Parathyroid adenoma (tissue), 2 donors: Measurements from ENCODE around the gene TENM4.

ENCODE experiments used
- H2AFZ ChIP-seq: fragments of 300-600 bp; sonication (generic); one replicate; pipeline ENCODE4 v1.7.0; 2017; ENCODE audit warnings: antibody characterized with exemption, mild to moderate bottlenecking
- H3K27ac ChIP-seq: fragments of 300-600 bp; sonication (generic); one replicate; pipeline ENCODE4 v1.7.0; 2017
- H3K27me3 ChIP-seq: fragments of 300-600 bp; sonication (generic); one replicate; pipeline ENCODE4 v1.7.0; 2017; ENCODE audit warnings: low read length; ENCODE audit not compliant: control insufficient read depth, insufficient read depth
- H3K36me3 ChIP-seq: fragments of 300-600 bp; sonication (generic); one replicate; pipeline ENCODE4 v1.7.0; 2017; ENCODE audit warnings: low read length; ENCODE audit not compliant: control insufficient read depth, insufficient read depth
- H3K4me1 ChIP-seq: fragments of 300-600 bp; sonication (generic); one replicate; pipeline ENCODE4 v1.7.0; 2017; ENCODE audit warnings: control low read depth
- H3K4me2 ChIP-seq: fragments of 300-600 bp; sonication (generic); one replicate; pipeline ENCODE4 v1.7.0; 2017; ENCODE audit warnings: low read length
- H3K4me3 ChIP-seq: fragments of 300-600 bp; sonication (generic); one replicate; pipeline ENCODE4 v1.7.0; 2017; ENCODE audit warnings: low read depth, low read length
- H3K79me2 ChIP-seq: fragments of 300-600 bp; sonication (generic); one replicate; pipeline ENCODE4 v1.7.0; 2017; ENCODE audit warnings: control low read depth
- H3K9ac ChIP-seq: fragments of 300-600 bp; sonication (generic); one replicate; pipeline ENCODE4 v1.7.0; 2017; ENCODE audit warnings: mild to moderate bottlenecking
- H3K9me3 ChIP-seq: fragments of 300-600 bp; sonication (generic); one replicate; pipeline ENCODE4 v1.7.0; 2017; ENCODE audit warnings: low read length; ENCODE audit not compliant: control insufficient read depth
- CTCF ChIP-seq: fragments of 300-600 bp; sonication (generic); IDR thresholded peaks from one replicate; pipeline ENCODE4 v1.7.0; 2017; ENCODE audit warnings: antibody characterized with exemption, mild to moderate bottlenecking
- donor health status: primary hyperparathyroidism.

Gene TENM4

GRCh38 chr11:78696177-78696576 is 744.7 kb downstream of the TENM4 start:
- Histone ChIP-seq H3K4me1 (no peaks in the 10 kb centered on the region), H3K4me2 (no peak overlapping the region), H3K9ac (no peak overlapping the region), H3K27me3 (no peaks in the 10 kb centered on the region), H3K9me3 (no peaks in the 10 kb centered on the region), H3K4me3 (no peak overlapping the region), H3K27ac (no peak overlapping the region), H2AFZ (no peak overlapping the region), H3K36me3 (no peaks in the 10 kb centered on the region), H3K79me2 (no peaks in the 10 kb centered on the region)
- no peak for TF ChIP-seq CTCF

- H3K4me3 ChIP-seq, result no peak overlapping the region
- H3K27ac ChIP-seq, result no peak overlapping the region
- no peak for TF ChIP-seq CTCF
- H3K9me3 ChIP-seq, result no peaks in the 10 kb centered on the region
- no peak overlapping the region for H2AFZ ChIP-seq
- H3K9ac ChIP-seq, result no peak overlapping the region
- H3K4me2 ChIP-seq, result no peak overlapping the region
- H3K36me3 ChIP-seq, result no peaks in the 10 kb centered on the region
- H3K79me2 ChIP-seq, result no peaks in the 10 kb centered on the region
- no peaks in the 10 kb centered on the region for H3K27me3 ChIP-seq
- H3K4me1 ChIP-seq, result no peaks in the 10 kb centered on the region
Observed at GRCh38 chr11:78694152-78694551, 746.7 kb downstream of the TENM4 start.

GRCh38 chr11:78691215-78691614 is 749.6 kb downstream of the TENM4 start:
- H3K9me3 ChIP-seq, result no peaks in the 10 kb centered on the region
- H3K9ac ChIP-seq, result no peak overlapping the region
- H3K4me3 ChIP-seq, result no peak overlapping the region
- H3K79me2 ChIP-seq, result no peaks in the 10 kb centered on the region
- no peaks in the 10 kb centered on the region for H3K4me1 ChIP-seq
- TF ChIP-seq CTCF, result no peak
- no peaks in the 10 kb centered on the region for H3K36me3 ChIP-seq
- H3K27ac ChIP-seq, result no peak overlapping the region
- H2AFZ ChIP-seq, result no peak overlapping the region
- no peaks in the 10 kb centered on the region for H3K27me3 ChIP-seq
- no peak overlapping the region for H3K4me2 ChIP-seq

- H2AFZ ChIP-seq, result no peak overlapping the region
- H3K79me2 ChIP-seq, result no peaks in the 10 kb centered on the region
- TF ChIP-seq CTCF, result no peak
- H3K36me3 ChIP-seq, result no peaks in the 10 kb centered on the region
- H3K4me2 ChIP-seq, result no peak overlapping the region
- H3K4me3 ChIP-seq, result no peak overlapping the region
- no peaks in the 10 kb centered on the region for H3K4me1 ChIP-seq
- H3K9ac ChIP-seq, result no peak overlapping the region
- H3K9me3 ChIP-seq, result no peaks in the 10 kb centered on the region
- no peaks in the 10 kb centered on the region for H3K27me3 ChIP-seq
- H3K27ac ChIP-seq, result no peak overlapping the region
Observed at GRCh38 chr11:78690352-78690987, 750.4 kb downstream of the TENM4 start.

GRCh38 chr11:78689585-78690153 is 751.2 kb downstream of the TENM4 start:
- no peak overlapping the region for H3K4me3 ChIP-seq
- no peaks in the 10 kb centered on the region for H3K36me3 ChIP-seq

More at GRCh38 chr11:78689585-78690153, 751.2 kb downstream of the TENM4 start:
- no peaks in the 10 kb centered on the region for H3K27me3 ChIP-seq
- H3K4me1 ChIP-seq, result no peaks in the 10 kb centered on the region
- no peaks in the 10 kb centered on the region for H3K79me2 ChIP-seq
- H2AFZ ChIP-seq, result no peak overlapping the region
- no peak overlapping the region for H3K9ac ChIP-seq
- no peak for TF ChIP-seq CTCF
- no peak overlapping the region for H3K27ac ChIP-seq
- H3K9me3 ChIP-seq, result no peaks in the 10 kb centered on the region
- no peak overlapping the region for H3K4me2 ChIP-seq
